A673 (cell line): ENCODE measurements around the gene PLIN3. TPM values are rescaled to one million over a fixed set of nuclear protein-coding genes. Genes with fewer than 3 reads are reported as not detected.

Source experiments
- BruUV-seq: library from RNA; stranded (reverse); fragments of 400-500 nt; replicated peaks from 2 replicates; lab custom pipeline; 2021; lab: Mats Ljungman, UMichigan
- CTCF ChIA-PET: fragments of 300-600 bp; sonication (Branson Sonifier 250); formaldehyde crosslinking; loops from one replicate; lab custom pipeline; 2022; ENCODE audit warnings: antibody characterized with exemption; lab: Charles Lee
- POLR2A ChIA-PET: fragments of 300-600 bp; sonication (Branson Sonifier 250); formaldehyde crosslinking; loops from one replicate; lab custom pipeline; 2022; ENCODE audit warnings: antibody characterized with exemption; ENCODE audit not compliant: low non-redundant PET; lab: Charles Lee
- DNase-seq: peaks from one replicate; pipeline ENCODE4 v3.0.0-alpha.2; 2015; ENCODE audit warnings: low spot score
- H3K27ac ChIP-seq: fragments of 200-600 bp; sonication (generic); 2 replicates; pipeline ENCODE4 v1.5.1; 2016; ENCODE audit warnings: mixed run types, low read depth, mild to moderate bottlenecking, mixed read lengths, antibody characterized with exemption, low read length; ENCODE audit not compliant: poor library complexity, severe bottlenecking
- H3K27me3 ChIP-seq: fragments of 200-600 bp; sonication (generic); replicated peaks from 2 replicates; pipeline ENCODE4 v1.6.1; 2017; ENCODE audit warnings: mixed run types, low read depth, mild to moderate bottlenecking, mixed read lengths, antibody characterized with exemption, low read length; ENCODE audit not compliant: insufficient read depth, poor library complexity
- H3K36me3 ChIP-seq: fragments of 200-600 bp; sonication (generic); 2 replicates; pipeline ENCODE4 v1.6.1; 2016; ENCODE audit warnings: mixed run types, mild to moderate bottlenecking, mixed read lengths, antibody characterized with exemption, low read length; ENCODE audit not compliant: insufficient read depth, poor library complexity, severe bottlenecking
- H3K4me1 ChIP-seq: fragments of 200-600 bp; sonication (generic); 2 replicates; pipeline ENCODE4 v1.6.1; 2017; ENCODE audit warnings: mixed run types, mild to moderate bottlenecking, mixed read lengths, antibody characterized with exemption, low read length; ENCODE audit not compliant: insufficient read depth, poor library complexity, severe bottlenecking
- H3K4me3 ChIP-seq: fragments of 200-600 bp; sonication (generic); 2 replicates; pipeline ENCODE4 v1.5.1; 2016; ENCODE audit warnings: low read depth, mixed run types, mild to moderate bottlenecking, mixed read lengths, low read length; ENCODE audit not compliant: poor library complexity, severe bottlenecking
- H3K9me3 ChIP-seq: fragments of 200-600 bp; sonication (generic); 2 replicates; pipeline ENCODE4 v1.6.1; 2016; ENCODE audit warnings: mixed run types, low read depth, mild to moderate bottlenecking, mixed read lengths, antibody characterized with exemption, low read length; ENCODE audit not compliant: poor library complexity, severe bottlenecking
- CTCF ChIP-seq: fragments of 300-800, 200-600 bp; sonication (generic); conservative IDR thresholded peaks from 2 replicates; pipeline ENCODE4 v1.5.1; 2017; ENCODE audit warnings: low read depth, mild to moderate bottlenecking, antibody characterized with exemption, low read length, moderate library complexity, mixed read lengths
- EZH2 ChIP-seq: fragments of 200-600 bp; sonication (generic); IDR thresholded peaks from 2 replicates; pipeline ENCODE4 v1.6.1; 2017; ENCODE audit warnings: borderline replicate concordance, low read depth, mild to moderate bottlenecking, mixed read lengths, antibody characterized with exemption, low read length; ENCODE audit not compliant: poor library complexity, severe bottlenecking
- intact Hi-C: fragments of 100-400 bp; cut with micrococcal nuclease; formaldehyde crosslinking; loops from one replicate; pipeline ENCODE4 v1.10.0; 2022; ENCODE audit not compliant: unreplicated experiment
- total RNA-seq: library from RNA; stranded (reverse); gene quantifications from 2 replicates; pipeline ENCODE4 v1.2.3, GENCODE V29; 2021

PLIN3 gene
- total RNA-seq, 1 experiment from 2014 or later: 30.6 TPM

- TF ChIP-seq EZH2 (no peak), CTCF (no peak)
- no peak for DNase-seq
- ChIA-PET CTCF (interaction anchor here (0.7 kb wide), 1 partner anchor 93 kb away, joined by 5 read pairs; no protein-coding TSS in a partner anchor), POLR2A (no interaction called here)
- Histone ChIP-seq H3K27me3 (no peaks in the 10 kb centered on the region), H3K27ac (no peak overlapping the region), H3K4me3 (no peak overlapping the region), H3K4me1 (no peaks in the 10 kb centered on the region), H3K9me3 (no peaks in the 10 kb centered on the region), H3K36me3 (no peaks in the 10 kb centered on the region)
- intact Hi-C loops: no loop called here
- BruUV-seq: no TSS peak
Observed at GRCh38 chr19:4879041-4879440, 11.6 kb upstream of the PLIN3 start.

GRCh38 chr19:4878491-4878968, 11.1 kb upstream of the PLIN3 start:
- intact Hi-C loops: no loop called here
- BruUV-seq: no TSS peak
- H3K36me3 ChIP-seq: no peaks in the 10 kb centered on the region
- no peak overlapping the region for H3K27ac ChIP-seq
- CTCF ChIA-PET: interaction anchor here (0.5 kb wide), 1 partner anchor 11 kb away, joined by 11 read pairs; no protein-coding TSS in a partner anchor
- DNase-seq: no peak
- TF ChIP-seq CTCF (no peak), EZH2 (no peak)
- POLR2A ChIA-PET: no interaction called here
- no peaks in the 10 kb centered on the region for H3K4me1 ChIP-seq
- no peak overlapping the region for H3K4me3 ChIP-seq
- no peaks in the 10 kb centered on the region for H3K27me3 ChIP-seq
- H3K9me3 ChIP-seq: no peaks in the 10 kb centered on the region

- DNase-seq: no peak
- no peak overlapping the region for H3K4me3 ChIP-seq
- no peak for TF ChIP-seq CTCF
- TF ChIP-seq EZH2: no peak
- BruUV-seq: no TSS peak
- intact Hi-C loops: no loop called here
- H3K36me3 ChIP-seq: no peaks in the 10 kb centered on the region
- ChIA-PET CTCF (interaction anchor here (0.5 kb wide), 1 partner anchor 12 kb away, joined by 11 read pairs; no protein-coding TSS in a partner anchor), POLR2A (no interaction called here)
- H3K9me3 ChIP-seq: no peaks in the 10 kb centered on the region
- no peaks in the 10 kb centered on the region for H3K27me3 ChIP-seq
- no peak overlapping the region for H3K27ac ChIP-seq
- no peaks in the 10 kb centered on the region for H3K4me1 ChIP-seq
Observed at GRCh38 chr19:4877753-4878490, 10.5 kb upstream of the PLIN3 start.
